Stimulated activated CD4-positive, alpha-beta T cell treated with anti-CD3 and anti-CD28 coated beads, Interleukin-1b, Interleukin-23, amount 100 ng/mL, for 24 hours (primary cell): ENCODE measurements around the gene RNPEPL1.
"Not testable (repeated sequence)": the region's sequence is repeated elsewhere in the genome, so short reads cannot be mapped to it uniquely, and the experiment has no call there.

ENCODE experiments used
- DNase-seq, 4 experiments: peaks; one replicate each; pipeline ENCODE4 v3.0.0-alpha.2; 2020; ENCODE audit warnings: low read depth in 4 of 4, low spot score in 1 of 4

RNPEPL1 gene

DNA sequence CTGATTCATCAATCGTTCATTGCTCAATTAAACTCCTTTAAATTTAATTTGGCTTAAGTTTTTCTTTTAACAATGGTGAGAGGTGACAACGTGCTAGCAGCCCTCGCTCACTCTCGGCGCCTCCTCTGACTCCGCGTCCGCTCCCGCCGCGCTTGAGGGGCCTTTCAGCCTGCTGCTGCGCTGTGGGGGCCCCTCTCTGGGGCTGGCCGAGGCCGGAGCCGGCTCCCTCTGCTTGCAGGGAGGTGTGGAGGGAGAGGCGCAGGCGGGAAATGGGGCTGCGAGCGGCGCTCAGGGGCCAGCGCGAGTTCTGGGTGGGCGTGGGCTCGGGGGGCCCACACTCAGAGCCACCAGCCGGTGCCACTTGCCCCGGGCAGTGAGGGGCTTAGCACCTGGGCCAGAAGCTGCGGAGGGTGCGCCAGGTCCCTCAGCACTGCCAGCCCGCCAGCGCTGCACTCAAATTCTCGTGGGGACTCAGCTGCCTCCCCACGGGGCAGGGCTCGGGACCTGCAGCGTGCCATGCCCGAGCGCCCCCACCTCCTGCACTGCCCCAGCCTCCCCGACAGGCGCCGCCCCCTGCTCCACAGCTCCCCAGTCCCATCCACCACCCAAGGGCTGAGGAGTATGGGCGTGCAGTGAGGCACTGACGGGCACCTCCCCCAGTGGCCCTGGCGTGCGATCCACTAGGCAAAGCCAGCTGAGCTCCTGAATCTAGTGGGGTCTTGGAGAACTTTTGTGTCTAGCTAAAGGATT lies 30.1 kb upstream of the RNPEPL1 start:
- no peak for DNase-seq

DNA sequence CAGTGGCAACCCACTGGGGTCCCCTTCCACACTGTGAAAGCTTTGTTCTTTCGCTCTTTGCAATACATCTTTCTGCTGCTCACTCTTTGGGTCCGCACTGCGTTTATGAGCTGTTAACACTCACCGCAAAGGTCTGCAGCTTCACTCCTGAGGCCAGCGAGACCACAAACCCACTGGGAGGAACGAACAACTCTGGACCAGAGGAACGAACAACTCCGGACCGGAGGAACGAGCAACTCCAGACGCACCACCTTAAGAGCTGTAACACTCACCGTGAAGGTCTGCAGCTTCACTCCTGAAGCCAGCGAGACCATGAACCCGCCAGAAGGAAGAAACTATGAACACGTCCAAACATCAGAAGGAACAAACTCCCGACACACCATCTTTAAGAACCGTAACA lies 29.2 kb upstream of the RNPEPL1 start:
- not testable (repeated sequence) for DNase-seq

- DNase-seq: no peak
Observed at GRCh38 chr2:240539906-240540305, 28.4 kb upstream of the RNPEPL1 start.

DNA sequence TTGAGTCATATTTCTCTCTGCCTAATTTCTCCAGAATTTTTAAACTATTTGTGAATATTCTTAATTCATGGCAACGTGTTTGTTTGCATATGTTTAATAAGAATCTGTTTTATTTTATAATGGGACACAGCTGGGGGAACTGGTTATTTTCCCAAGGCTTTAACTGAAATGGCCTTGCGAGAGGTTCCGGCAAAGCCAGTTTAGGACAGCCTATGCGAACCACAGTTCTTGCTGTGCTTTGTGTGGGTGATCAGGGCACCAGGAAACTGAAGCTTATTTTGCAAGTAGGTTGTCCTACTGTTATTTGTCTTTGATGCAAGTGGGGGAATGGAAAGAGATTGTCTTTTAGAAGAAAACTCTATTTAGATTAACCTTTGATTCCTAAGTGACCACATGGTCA lies 17.0 kb upstream of the RNPEPL1 start:
- DNase-seq: no peak

DNA sequence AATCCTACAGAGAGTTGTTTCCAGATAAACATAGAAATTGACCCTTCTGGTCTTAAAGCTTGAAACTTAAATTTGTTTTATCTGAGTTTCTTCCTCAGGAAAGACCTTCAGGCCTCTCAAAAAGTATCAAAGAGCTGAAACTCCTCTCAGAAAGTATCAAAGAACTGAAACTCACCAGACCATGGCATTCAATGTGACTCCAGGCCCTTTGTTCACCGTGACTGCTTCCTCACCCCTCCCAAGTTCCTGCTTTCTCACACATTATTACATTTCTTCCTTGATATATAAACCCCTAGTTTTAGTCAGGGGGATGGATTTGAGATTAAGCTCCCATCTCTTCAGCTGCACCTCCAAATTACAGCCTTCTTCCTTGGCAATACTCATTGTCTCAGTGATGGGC lies 16.5 kb upstream of the RNPEPL1 start:
- no peak for DNase-seq

DNA sequence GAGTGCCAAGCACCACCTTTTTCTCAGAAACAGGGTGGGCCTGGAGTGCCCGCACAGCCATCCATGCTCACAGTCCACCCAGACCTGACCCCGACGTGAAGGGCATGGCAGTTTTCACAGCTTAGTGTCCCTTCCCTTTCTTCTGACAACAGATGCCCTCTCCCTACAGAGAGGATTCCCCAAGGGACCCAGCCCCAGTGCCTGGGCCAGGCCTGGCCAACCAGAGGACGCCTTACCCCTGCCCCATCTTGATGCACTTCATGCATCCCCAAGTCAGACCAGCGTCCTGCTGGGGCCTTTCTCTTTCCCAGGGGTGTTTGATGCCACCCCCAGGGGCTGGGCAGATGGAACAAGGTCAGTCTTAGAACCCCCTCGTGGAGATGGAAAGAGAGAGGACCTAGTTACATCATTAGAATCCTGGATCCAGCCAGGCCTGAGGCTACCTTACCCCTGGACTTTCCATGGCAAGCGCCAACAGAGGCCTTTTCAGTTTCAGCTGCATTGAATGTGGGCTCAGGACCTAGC lies 14.3 kb upstream of the RNPEPL1 start:
- DNase-seq: no peak

DNA sequence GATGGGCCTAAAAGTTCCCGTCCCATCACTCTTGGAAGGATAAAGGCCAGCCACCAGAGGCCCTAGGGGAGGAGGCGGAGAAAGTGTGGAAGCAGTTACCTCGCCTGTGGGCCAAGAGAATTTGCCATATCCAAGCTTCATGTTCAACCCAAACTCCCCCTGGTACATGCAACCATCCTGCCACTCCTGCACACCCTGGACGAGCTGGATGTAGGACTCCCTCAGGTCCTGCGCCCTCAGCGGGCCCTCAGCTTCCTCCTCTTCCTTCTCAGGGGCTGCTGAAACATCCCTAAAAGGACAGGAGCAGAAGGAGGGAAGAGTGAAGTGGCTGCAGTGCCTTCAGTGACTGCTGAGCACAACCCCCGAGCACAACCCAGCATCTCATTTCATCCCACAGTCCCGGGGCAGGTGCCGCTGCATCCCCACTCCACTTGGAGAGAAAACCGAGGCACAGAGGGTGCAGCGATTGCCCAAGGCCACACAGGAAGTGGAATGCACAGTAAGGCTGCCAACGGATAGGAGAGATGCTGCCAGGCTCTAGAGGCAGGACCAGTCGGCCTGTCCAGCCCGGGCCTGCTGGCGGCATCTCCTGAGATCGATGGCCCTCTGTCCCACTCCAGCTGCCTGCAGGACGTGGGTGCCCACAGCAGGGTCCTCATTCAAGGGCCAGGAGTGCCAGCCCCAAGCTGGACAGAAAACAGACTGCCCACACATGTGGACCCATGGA lies 13.4 kb upstream of the RNPEPL1 start:
- no peak for DNase-seq

GRCh38 chr2:240555541-240556250 lies 12.6 kb upstream of the RNPEPL1 start:
- no peak for DNase-seq

GRCh38 chr2:240556553-240557100 lies 11.7 kb upstream of the RNPEPL1 start:
- peak in 1 of 4 experiments; percentile 41 for DNase-seq

DNA sequence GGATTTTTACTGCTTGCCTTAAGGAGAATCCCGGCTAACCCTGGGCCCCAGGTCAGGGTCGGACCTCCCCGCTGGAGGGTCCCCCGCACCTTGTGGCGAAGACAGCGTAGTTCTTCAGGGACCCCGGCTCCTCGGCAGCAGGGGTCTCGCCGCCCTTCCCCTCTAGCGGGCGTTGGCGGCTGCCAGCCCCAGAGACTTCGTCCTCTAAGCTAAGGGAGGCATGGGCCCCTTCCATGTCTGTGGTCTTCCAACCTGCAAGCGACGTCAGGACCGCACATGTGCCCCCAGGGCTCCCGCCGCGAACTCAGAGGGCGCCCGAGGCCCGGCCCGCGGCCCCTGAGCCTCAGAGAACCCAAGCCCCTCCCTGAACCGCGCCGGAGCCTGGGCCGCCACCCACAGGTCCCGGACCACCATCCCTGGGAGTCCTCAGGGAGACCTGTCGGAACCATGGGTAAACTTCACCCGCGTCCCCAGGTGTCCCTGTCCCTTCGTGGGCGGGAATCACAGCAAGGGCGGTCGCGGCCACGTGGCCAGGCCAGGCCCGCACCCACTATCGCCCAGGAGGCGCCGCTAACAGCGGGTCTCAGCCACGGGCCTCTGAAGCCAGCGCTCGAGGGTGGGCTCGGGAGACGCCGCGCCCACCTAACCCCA lies 11.1 kb upstream of the RNPEPL1 start:
- DNase-seq: no peak

DNA sequence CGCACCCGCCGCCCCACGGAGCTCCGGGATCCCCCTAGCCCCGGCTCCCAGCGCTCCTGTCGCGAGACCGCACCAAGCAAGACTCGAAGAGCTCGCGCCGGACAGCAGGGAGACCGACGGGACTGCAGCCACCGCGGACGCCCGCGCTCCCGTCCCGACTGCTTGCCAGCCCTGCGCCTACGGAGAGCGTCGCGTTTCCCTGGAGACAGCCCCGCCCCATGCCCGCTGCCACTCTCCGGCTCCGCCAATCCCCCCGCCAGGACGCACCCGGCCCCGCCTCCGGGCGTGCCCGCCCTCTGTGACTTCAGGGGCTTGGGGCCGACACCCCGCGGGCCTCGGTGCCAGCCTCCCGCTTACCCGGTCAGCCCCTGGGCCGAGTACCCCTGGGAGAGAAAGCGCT lies 10.5 kb upstream of the RNPEPL1 start, which contains the start of gene ANKMY1:
TSS of gene ANKMY1 (minus strand) at position 181 of the 400 bp plus-strand sequence. CDS start 653 bp downstream, outside the sequence.
- DNase-seq: peak in 2 of 4 experiments; percentile 56 to 63

DNA sequence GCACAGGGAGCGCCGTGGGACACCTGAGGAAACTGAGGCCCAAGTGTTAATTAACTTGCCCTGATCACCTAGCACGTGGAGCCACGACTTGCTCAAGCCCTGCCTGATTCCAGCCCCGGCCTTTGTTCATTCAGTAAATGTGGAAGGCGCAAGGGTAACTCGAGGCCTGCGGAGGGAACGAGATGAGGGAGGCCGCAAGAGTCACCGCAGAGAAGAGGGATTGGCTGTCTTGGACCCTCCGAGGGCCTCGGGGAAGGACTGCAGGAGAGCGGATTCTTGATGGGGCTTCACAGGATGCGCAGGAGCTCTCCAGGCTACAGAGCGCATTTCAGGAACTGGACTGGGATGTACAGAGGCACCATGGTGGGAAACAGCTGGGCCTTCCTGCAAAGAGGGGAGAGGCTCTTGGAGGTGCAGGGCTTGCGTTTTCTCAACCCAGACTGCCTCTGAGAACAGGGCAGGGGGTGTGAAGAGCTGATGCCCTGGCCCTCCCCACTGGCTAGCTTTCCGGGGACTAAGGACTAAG lies 10.0 kb upstream of the RNPEPL1 start:
- DNase-seq: no peak

GRCh38 chr2:240559286-240559685 lies 9.0 kb upstream of the RNPEPL1 start:
- DNase-seq: no peak

DNA sequence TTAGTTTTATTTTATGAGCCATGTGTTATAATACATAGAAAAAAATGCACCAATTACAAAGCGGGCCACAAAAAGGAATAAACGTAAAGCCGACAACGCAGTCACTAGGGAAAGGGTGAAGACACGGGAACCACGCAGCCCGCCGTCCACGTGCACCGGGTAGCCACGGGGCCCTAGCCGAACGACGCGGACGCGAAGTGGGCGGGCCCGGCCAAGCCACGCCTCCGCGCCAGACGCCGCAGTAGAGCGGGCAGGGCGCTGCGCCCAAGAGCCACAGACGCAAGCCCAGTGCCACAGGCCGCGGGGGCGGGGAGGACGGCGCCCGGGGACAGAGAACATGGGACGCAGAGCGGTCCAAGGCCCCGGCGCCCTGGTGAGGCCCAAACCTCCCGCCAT lies 8.2 kb upstream of the RNPEPL1 start, which contains the start of gene DUSP28:
TSS of gene DUSP28 (plus strand) at position 274 of the 396 bp plus-strand sequence. CDS start 328 bp downstream, outside the sequence.
- DNase-seq: peak; percentile 75 to 89 (median 79)

DNA sequence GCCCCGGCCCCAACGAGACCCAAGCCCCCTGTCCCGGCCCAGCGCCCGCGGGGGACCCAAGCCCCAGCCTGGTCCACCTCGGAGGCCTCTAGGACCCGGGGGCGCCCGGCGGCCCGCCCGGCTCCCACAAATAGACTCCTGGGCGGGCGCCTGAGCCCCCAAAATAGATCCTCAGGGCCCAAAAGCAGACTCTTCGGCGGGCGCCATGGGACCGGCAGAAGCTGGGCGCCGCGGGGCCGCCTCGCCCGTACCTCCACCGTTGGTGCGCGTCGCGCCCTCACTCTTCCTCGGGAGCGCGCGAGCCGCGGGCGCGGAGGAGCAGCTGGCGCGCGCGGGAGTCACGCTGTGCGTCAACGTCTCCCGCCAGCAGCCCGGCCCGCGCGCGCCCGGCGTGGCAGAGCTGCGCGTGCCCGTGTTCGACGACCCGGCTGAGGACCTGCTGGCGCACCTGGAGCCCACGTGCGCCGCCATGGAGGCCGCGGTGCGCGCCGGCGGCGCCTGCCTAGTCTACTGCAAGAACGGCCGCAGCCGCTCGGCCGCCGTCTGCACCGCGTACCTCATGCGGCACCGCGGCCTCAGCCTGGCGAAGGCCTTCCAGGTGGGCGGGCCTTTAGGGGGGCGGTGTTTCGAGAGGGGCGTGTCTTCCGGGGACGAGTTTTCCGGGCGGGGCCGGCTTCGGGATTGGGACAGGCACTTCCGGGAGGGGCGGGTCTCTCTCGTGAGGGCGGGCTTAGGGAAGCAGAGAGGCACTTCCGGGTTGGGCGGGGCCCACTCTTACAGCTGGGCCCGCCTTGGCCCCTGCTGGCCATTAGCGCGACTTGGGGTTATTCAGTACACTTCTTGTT lies 7.6 kb upstream of the RNPEPL1 start:
- DNase-seq: peak; percentile 99 to 100 (median 99)

DNA sequence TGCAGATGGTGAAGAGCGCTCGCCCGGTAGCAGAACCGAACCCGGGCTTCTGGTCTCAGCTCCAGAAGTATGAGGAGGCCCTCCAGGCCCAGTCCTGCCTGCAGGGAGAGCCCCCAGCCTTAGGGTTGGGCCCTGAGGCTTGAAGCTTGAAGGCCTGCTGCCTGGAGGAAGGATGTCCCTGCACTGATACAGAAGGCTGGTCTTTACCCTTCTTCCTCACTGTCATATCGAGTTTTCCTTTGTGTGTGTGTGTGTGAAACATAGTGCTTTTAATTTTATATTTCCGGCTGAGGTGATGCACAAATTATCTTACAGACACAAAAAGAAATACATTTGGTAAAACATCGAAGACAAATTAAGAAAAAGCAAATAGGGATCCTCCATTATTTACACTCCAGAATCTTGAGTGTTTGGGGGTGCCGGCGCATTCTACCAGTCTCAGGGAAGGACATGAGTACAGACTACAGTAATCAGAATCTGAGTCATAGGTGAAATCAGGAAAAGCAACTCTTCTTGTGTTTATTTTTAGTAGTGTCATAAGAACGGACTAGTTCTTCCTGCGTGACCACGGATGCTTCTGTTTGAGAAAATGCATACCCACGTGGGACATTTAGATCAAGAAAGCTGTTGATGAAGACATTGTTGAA lies 6.8 kb upstream of the RNPEPL1 start:
- no peak for DNase-seq

DNA sequence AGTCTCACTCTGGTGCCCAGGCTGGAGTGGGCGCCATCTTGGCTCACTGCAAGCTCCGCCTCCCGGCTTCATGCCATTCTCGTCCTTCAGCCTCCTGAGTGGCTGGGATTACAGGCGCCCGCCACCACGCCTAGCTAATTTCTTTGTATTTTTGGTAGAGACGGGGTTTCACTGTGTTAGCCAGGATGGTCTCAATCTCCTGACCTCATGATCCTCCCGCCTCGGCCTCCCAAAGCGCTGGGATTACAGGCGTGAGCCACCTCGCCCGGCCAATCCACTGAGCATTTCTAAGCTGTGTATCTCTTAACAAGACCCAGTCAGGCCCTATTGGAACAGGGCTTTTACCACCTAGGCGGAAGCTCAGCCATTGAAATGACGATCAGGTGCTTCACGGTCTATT lies 5.1 kb upstream of the RNPEPL1 start:
- not testable (repeated sequence) for DNase-seq

GRCh38 chr2:240563951-240564560 lies 4.2 kb upstream of the RNPEPL1 start:
- no peak for DNase-seq
